Testis (tissue), 5 donors: Measurements from ENCODE around the gene POLR1A. TPM values are rescaled to one million over a fixed set of nuclear protein-coding genes. Genes with fewer than 3 reads are reported as not detected.

Experiments used
- DNase-seq: peaks from one replicate; pipeline ENCODE4 v3.0.0-alpha.2; 2019
- H3K27ac ChIP-seq, 2 donors: fragments of 200-600 bp; sonication (generic); one replicate each; pipeline ENCODE4 v1.5.1; 2019
- H3K27me3 ChIP-seq: fragments of 200-600 bp; sonication (generic); one replicate; pipeline ENCODE4 v1.5.1; 2019
- H3K36me3 ChIP-seq: fragments of 200-600 bp; sonication (generic); one replicate; pipeline ENCODE4 v1.5.1; 2017; ENCODE audit warnings: low read depth; ENCODE audit errors: missing control alignments
- H3K4me1 ChIP-seq: fragments of 200-600 bp; sonication (generic); one replicate; pipeline ENCODE4 v1.5.1; 2019
- H3K4me3 ChIP-seq, 2 donors: fragments of 200-600 bp; sonication (generic); one replicate each; pipeline ENCODE4 v1.5.1; 2017 to 2019
- H3K9me3 ChIP-seq: fragments of 200-600 bp; sonication (generic); one replicate; pipeline ENCODE4 v1.5.1; 2017
- CTCF ChIP-seq, 3 experiments: fragments of 450-650 bp in 2 of 3; fragments of 200-600 bp in 1 of 3; sonication (generic) in 1 of 3; IDR thresholded peaks; one replicate each; pipeline ENCODE4 v1.5.1; 2016 to 2019; ENCODE audit warnings: antibody characterized with exemption in 3 of 3, mild to moderate bottlenecking in 2 of 3, moderate library complexity in 1 of 3
- POLR2A ChIP-seq: fragments of 450-650 bp; IDR thresholded peaks from one replicate; pipeline ENCODE4 v1.6.1; 2017; ENCODE audit warnings: antibody characterized with exemption, mild to moderate bottlenecking, moderate library complexity
- WGBS, 2 donors: methylation state at CpG; one replicate each; pipeline ENCODE4 v1.1.5; 2018; 5-methylcytosine and 5-hydroxymethylcytosine counted together
- intact Hi-C: fragments of 100-400 bp; cut with DNase I; formaldehyde crosslinking; loops from one replicate; pipeline ENCODE4 v1.15.1; 2023; ENCODE audit warnings: low total_unique reads
- long read RNA-seq, 2 donors: transcript quantifications; one replicate each; lab custom pipeline, GENCODE V29; 2026
- polyA plus RNA-seq: library from polyadenylated mRNA; stranded (reverse); fragments of 350-450 nt; fragmentation: Illumina TruSeq; extraction: RNeasy Lipid Tissue Mini Kit (QIAGEN cat#74804); gene quantifications from one replicate; pipeline ENCODE4 v1.2.3, GENCODE V29; 2014; ENCODE audit warnings: low read depth, low replicate concordance; ENCODE audit not compliant: insufficient read depth
- total RNA-seq, 2 donors: library from RNA; depleted of rRNA; stranded (reverse); fragments of >200 nt; gene quantifications; one replicate each; pipeline ENCODE4 v1.2.3, GENCODE V29; 2016

POLR1A gene
- 10 to 100 TPM; 28.1 to 28.7 TPM for total RNA-seq
- 20.0 TPM for polyA plus RNA-seq
- long read RNA-seq, donor 1, partial matches to known transcripts = 22 of 23 reads
- long read RNA-seq, donor 1, other reads (novel, unspliced or antisense) = 0 of 23 reads
- long read RNA-seq, donor 2 = 0 reads

GRCh38 chr2:86105252-86105968 is at the start of gene POLR1A:
Gene POLR1A (minus strand): TSS chr2:86105886. CDS start chr2:86105776, 110 bp downstream.
- no peaks in the 10 kb centered on the region for H3K27me3 ChIP-seq
- peak; percentile 98 for DNase-seq
- no peaks in the 10 kb centered on the region for H3K9me3 ChIP-seq
- intact Hi-C loops = no loop called here
- H3K4me1 ChIP-seq = peaks cover 19% of the 10 kb centered on the region
- WGBS, 2 donors = 0% methylated on average over 38 of the region's 38 CpGs
- TF ChIP-seq CTCF (IDR thresholded peaks at IDR 0.05) = no peak
- TF ChIP-seq POLR2A = no peak
- peak within 1 kb of the TSS; percentile 77 to 79 for H3K4me3 ChIP-seq
- H3K36me3 ChIP-seq = no peaks in the 10 kb centered on the region
- H3K27ac ChIP-seq = peak within 1 kb of the TSS; percentile 72 to 90

- Histone ChIP-seq H3K27ac (no peak overlapping the region), H3K27me3 (no peaks in the 10 kb centered on the region), H3K4me1 (no peaks in the 10 kb centered on the region), H3K36me3 (no peaks in the 10 kb centered on the region), H3K9me3 (no peaks in the 10 kb centered on the region), H3K4me3 (no peak overlapping the region)
- intact Hi-C loops = no loop called here
- DNase-seq = no peak
- 91 to 96% methylated on average over 2 of the region's 2 CpGs for WGBS, 2 donors
- TF ChIP-seq POLR2A = no peak
These were observed 44.8 kb upstream of the POLR1A start for GRCh38 chr2:86150502-86150901.

- no peaks in the 10 kb centered on the region for H3K4me1 ChIP-seq
- TF ChIP-seq CTCF (IDR thresholded peaks at IDR 0.05) (no peak), POLR2A (no peak)
- no peaks in the 10 kb centered on the region for H3K9me3 ChIP-seq
- H3K27me3 ChIP-seq = no peaks in the 10 kb centered on the region
- H3K36me3 ChIP-seq = no peaks in the 10 kb centered on the region
- intact Hi-C loops = no loop called here
- no peak overlapping the region for H3K4me3 ChIP-seq
- H3K27ac ChIP-seq = no peak overlapping the region
- WGBS, 2 donors = 83 to 91% methylated on average over 2 of the region's 2 CpGs
- no peak for DNase-seq
These were observed 42.1 kb upstream of the POLR1A start for GRCh38 chr2:86147793-86148192.

GRCh38 chr2:86143926-86144685 is 38.4 kb upstream of the POLR1A start:
- intact Hi-C loops = no loop called here
- WGBS, 2 donors = 81 to 85% methylated on average over 14 of the region's 14 CpGs

More at GRCh38 chr2:86143926-86144685, 38.4 kb upstream of the POLR1A start:
- DNase-seq = no peak
- Histone ChIP-seq H3K4me3 (no peak overlapping the region), H3K4me1 (no peaks in the 10 kb centered on the region), H3K36me3 (no peaks in the 10 kb centered on the region), H3K27ac (no peak overlapping the region), H3K27me3 (no peaks in the 10 kb centered on the region), H3K9me3 (no peaks in the 10 kb centered on the region)
- TF ChIP-seq CTCF (IDR thresholded peaks at IDR 0.05) (no peak), POLR2A (no peak)
